ENCODE measurements around the gene ADARB1. TPM values are rescaled to one million over a fixed set of nuclear protein-coding genes. Genes with fewer than 3 reads are reported as not detected.

Gene ADARB1
- total and polyA plus RNA-seq, 2 donors (not counting 1 experiment from before 2014, with no cell fraction given) = 17.1 to 33.3 TPM

DNA sequence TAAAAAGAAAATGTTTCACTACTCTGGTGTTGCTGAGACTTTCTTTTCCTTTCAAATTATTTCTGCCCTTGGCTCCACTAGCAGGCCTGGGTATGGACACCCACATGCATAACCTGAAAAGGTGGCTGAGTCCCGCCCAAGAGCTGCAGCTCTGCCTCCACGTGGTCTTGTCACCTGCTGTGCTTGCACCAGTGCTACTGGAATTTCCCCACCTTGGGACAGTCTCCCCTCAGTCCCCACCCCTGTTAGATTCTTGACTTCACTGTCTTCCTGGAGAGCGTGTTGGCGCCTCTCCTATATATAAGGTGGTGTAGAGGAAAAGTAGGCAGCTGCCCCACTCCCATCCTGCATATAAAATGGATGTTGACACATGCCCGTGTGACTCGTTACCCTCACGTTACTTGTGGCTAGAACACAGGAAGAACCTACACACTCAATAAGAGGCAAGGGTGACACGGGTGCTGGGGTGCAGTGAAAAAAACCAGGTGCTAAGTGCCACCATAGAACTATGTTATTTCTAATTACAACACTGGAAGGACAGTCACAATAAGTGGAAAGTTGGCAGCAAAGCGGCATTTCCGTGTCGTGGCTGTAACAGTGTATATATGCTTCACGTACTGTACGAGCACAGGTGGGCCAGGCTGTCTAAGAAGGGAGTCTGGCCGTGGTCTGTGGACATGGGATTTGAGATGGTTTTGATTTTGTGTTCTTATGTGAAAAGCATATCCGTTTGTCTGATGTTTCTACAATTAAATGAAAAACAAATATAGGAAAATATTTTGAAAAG is 152.4 kb downstream of the ADARB1 start:
- peaks cover 3 to 8% of the 10 kb centered on the region in 2 donors for H3K4me1 ChIP-seq (ENCODE audit: control insufficient read depth in 2 of 2, insufficient read depth in 2 of 2, low read length in 2 of 2)
- H3K27me3 Mint-ChIP-seq = peaks cover 2% of the 10 kb centered on the region
- 54% methylated on average over 8 of the region's 15 CpGs for WGBS (ENCODE audit: insufficient coverage)
- peak; percentile 32 for DNase-seq
- H3K9me3 Mint-ChIP-seq (ENCODE audit: insufficient read depth) = no peaks in the 10 kb centered on the region
- H4K20me1 ChIP-seq (ENCODE audit: control insufficient read depth, insufficient read depth, low read length, poor library complexity, severe bottlenecking) = no peaks in the 10 kb centered on the region
- TF ChIP-seq EZH2 (IDR thresholded peaks at IDR 0.05; ENCODE audit: borderline replicate concordance, insufficient read depth, low read depth, low read length, poor library complexity, severe bottlenecking) = no peak
- TF ChIP-seq, protein P1, sequence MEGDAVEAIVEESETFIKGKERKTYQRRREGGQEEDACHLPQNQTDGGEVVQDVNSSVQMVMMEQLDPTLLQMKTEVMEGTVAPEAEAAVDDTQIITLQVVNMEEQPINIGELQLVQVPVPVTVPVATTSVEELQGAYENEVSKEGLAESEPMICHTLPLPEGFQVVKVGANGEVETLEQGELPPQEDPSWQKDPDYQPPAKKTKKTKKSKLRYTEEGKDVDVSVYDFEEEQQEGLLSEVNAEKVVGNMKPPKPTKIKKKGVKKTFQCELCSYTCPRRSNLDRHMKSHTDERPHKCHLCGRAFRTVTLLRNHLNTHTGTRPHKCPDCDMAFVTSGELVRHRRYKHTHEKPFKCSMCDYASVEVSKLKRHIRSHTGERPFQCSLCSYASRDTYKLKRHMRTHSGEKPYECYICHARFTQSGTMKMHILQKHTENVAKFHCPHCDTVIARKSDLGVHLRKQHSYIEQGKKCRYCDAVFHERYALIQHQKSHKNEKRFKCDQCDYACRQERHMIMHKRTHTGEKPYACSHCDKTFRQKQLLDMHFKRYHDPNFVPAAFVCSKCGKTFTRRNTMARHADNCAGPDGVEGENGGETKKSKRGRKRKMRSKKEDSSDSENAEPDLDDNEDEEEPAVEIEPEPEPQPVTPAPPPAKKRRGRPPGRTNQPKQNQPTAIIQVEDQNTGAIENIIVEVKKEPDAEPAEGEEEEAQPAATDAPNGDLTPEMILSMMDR (IDR thresholded peaks at IDR 0.05) = no peak
- H3K36me3 ChIP-seq (replicated peaks in 1 of 2; ENCODE audit: control extremely low read depth in 1 of 2, control insufficient read depth in 1 of 2, extremely low read depth in 1 of 2, insufficient read depth in 2 of 2, low read length in 1 of 2) = peaks cover 0 to 17% of the 10 kb centered on the region in 2 experiments
- intact Hi-C loops (cut with micrococcal nuclease) = no loop called here
- H3K9ac ChIP-seq (ENCODE audit: low read length) = no peak overlapping the region
- no peak for ATAC-seq (ENCODE audit: low read depth)
- H3K4me3 Mint-ChIP-seq = no peak overlapping the region
- H3K79me2 ChIP-seq (ENCODE audit: control insufficient read depth, insufficient read depth, low read length) = no peaks in the 10 kb centered on the region
- no peaks in the 10 kb centered on the region for H3K9me3 ChIP-seq (ENCODE audit: control extremely low read depth in 1 of 3, control insufficient read depth in 2 of 3, insufficient read depth in 1 of 3, low read length in 2 of 3)
- peak overlapping the region; percentile 17 for H3K27ac Mint-ChIP-seq
- ChIA-PET CTCF (no interaction called here), POLR2A (no interaction called here)
- H3K4me3 ChIP-seq (ENCODE audit: control extremely low read depth in 1 of 5, extremely low read depth in 1 of 5, insufficient read depth in 1 of 5, low read depth in 2 of 5, low read length in 4 of 5) = no peak overlapping the region
- peak overlapping the region in 1 of 2 donors; percentile 33 for H3K27ac ChIP-seq (ENCODE audit: low read length in 2 of 2)
- H3K4me2 ChIP-seq (replicated peaks; ENCODE audit: low read depth, low read length, poor library complexity, severe bottlenecking) = no peak overlapping the region
- no peak overlapping the region for H2AFZ ChIP-seq (ENCODE audit: insufficient read depth, low read depth, low read length, poor library complexity, severe bottlenecking)
- H3K27me3 ChIP-seq (replicated peaks in 1 of 4; ENCODE audit: control extremely low read depth in 1 of 4, control insufficient read depth in 3 of 4, insufficient read depth in 4 of 4, low read length in 3 of 4) = no peaks in the 10 kb centered on the region
- peaks cover 27% of the 10 kb centered on the region for H3K4me1 Mint-ChIP-seq

- DNase-seq (no peak), ATAC-seq (ENCODE audit: low read depth) (no peak)
- peaks cover 8% of the 10 kb centered on the region for H3K27me3 Mint-ChIP-seq
- H3K27ac Mint-ChIP-seq = no peak overlapping the region
- H3K79me2 ChIP-seq (ENCODE audit: control insufficient read depth, insufficient read depth, low read length) = no peaks in the 10 kb centered on the region
- no peak for TF ChIP-seq EZH2 (IDR thresholded peaks at IDR 0.05; ENCODE audit: borderline replicate concordance, insufficient read depth, low read depth, low read length, poor library complexity, severe bottlenecking)
- TF ChIP-seq, protein P1 (IDR thresholded peaks at IDR 0.05) = no peak
- ChIA-PET CTCF (no interaction called here), POLR2A (no interaction called here)
- WGBS (ENCODE audit: insufficient coverage) = 93% methylated on average over 8 of the region's 10 CpGs
- H3K27me3 ChIP-seq (replicated peaks in 1 of 4; ENCODE audit: control extremely low read depth in 1 of 4, control insufficient read depth in 3 of 4, insufficient read depth in 4 of 4, low read length in 3 of 4) = no peaks in the 10 kb centered on the region
- H3K4me1 ChIP-seq (ENCODE audit: control insufficient read depth in 2 of 2, insufficient read depth in 2 of 2, low read length in 2 of 2) = peaks cover 3 to 8% of the 10 kb centered on the region in 2 donors
- H3K9ac ChIP-seq (ENCODE audit: low read length) = no peak overlapping the region
- no peak overlapping the region for H3K27ac ChIP-seq (ENCODE audit: low read length in 2 of 2)
- intact Hi-C loops (cut with micrococcal nuclease) = no loop called here
- no peak overlapping the region for H2AFZ ChIP-seq (ENCODE audit: insufficient read depth, low read depth, low read length, poor library complexity, severe bottlenecking)
- H3K4me1 Mint-ChIP-seq = peaks cover 27% of the 10 kb centered on the region
- H3K9me3 Mint-ChIP-seq (ENCODE audit: insufficient read depth) = no peaks in the 10 kb centered on the region
- H3K4me3 Mint-ChIP-seq = no peak overlapping the region
- H3K36me3 ChIP-seq (replicated peaks in 1 of 2; ENCODE audit: control extremely low read depth in 1 of 2, control insufficient read depth in 1 of 2, extremely low read depth in 1 of 2, insufficient read depth in 2 of 2, low read length in 1 of 2) = peaks cover 0 to 7% of the 10 kb centered on the region in 2 experiments
- H3K4me3 ChIP-seq (ENCODE audit: control extremely low read depth in 1 of 5, extremely low read depth in 1 of 5, insufficient read depth in 1 of 5, low read depth in 2 of 5, low read length in 4 of 5) = no peak overlapping the region
- H3K9me3 ChIP-seq (ENCODE audit: control extremely low read depth in 1 of 3, control insufficient read depth in 2 of 3, insufficient read depth in 1 of 3, low read length in 2 of 3) = no peaks in the 10 kb centered on the region
- no peak overlapping the region for H3K4me2 ChIP-seq (replicated peaks; ENCODE audit: low read depth, low read length, poor library complexity, severe bottlenecking)
- no peaks in the 10 kb centered on the region for H4K20me1 ChIP-seq (ENCODE audit: control insufficient read depth, insufficient read depth, low read length, poor library complexity, severe bottlenecking)
These were observed 153.4 kb downstream of the ADARB1 start for GRCh38 chr21:45227735-45228134.

Data from B cell (primary cell).